ENCODE results near the gene PRPS1L1. TPM values are rescaled to one million over a fixed set of nuclear protein-coding genes. Genes with fewer than 3 reads are reported as not detected.

The PRPS1L1 gene
- polyA plus RNA-seq, 3 donors, result not detected

DNA sequence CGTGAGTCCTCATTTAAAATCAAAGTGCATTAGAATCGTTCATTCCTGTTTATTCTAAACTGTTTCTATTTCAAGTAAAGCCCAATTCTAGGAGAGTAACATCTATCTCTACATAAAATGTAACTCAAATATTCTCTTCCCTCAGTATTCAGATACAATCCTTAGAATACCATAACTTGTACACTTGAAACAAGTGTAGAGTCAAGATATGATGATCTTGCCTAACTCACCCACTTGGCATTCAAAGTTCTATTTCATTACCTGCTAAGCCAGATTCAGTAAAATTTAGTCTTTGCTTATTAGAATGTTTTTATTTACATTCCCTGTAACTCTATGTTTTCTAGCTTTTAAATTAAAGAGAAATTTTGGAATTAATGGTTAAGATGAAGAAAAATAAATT lies 31.6 kb downstream of the PRPS1L1 start:
- DNase-seq, result no peak
- no peaks in the 10 kb centered on the region for H3K4me1 Mint-ChIP-seq
- no CpG with 5 or more reads among the region's 2 CpGs for WGBS (ENCODE audit: insufficient coverage)

DNA sequence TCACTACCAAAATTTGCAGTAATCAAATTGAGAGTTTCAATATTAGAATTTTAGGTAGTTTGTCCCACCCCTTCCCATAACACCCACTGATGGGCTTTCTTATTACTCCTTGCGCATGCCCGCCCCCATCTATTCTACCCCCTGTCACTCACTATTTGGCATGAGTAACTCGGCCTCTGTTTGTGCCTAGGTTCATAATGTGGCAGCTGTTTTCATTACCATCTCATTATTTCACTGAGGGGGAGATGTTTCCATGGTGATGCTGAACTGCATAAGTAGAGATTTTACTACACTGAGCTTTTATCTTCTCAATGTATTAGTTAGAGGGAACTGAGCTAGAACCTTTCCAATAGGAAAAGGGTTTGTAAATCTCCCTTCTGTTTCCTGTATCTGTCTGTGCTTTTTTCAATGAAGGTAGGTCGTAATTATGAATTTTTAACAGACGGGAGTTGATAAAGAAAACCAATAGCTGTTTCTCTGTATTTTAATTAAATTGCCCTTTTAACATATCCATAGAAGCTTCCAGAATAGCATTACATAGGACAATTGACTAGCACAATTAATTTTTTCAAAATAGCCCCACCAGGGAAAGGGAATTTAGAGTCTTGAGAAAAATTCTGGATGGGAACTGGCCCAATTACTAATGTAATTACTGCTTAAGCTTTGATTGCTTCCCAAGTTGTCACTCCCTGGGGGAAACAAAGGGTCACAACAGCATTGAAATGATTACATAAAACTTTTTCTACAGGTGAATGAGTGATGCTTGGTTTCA lies 33.4 kb downstream of the PRPS1L1 start:
- Histone ChIP-seq H4K20me1 (ENCODE audit: insufficient read depth, low read length) (no peaks in the 10 kb centered on the region), H3K27ac (ENCODE audit: low read depth in 1 of 2, low read length in 2 of 2) (no peak overlapping the region), H3K9ac (ENCODE audit: insufficient read depth, low read length, poor library complexity, severe bottlenecking) (no peak overlapping the region), H3K36me3 (replicated peaks in 1 of 2; ENCODE audit: control insufficient read depth in 1 of 2, insufficient read depth in 2 of 2, low read length in 2 of 2) (no peaks in the 10 kb centered on the region), H2AFZ (ENCODE audit: insufficient read depth, low read depth, low read length, poor library complexity, severe bottlenecking) (no peak overlapping the region), H3K9me3 (replicated peaks in 1 of 2; ENCODE audit: control insufficient read depth in 1 of 2, insufficient read depth in 1 of 2, low read length in 2 of 2) (peaks cover 0 to 5% of the 10 kb centered on the region in 2 donors), H3K27me3 (ENCODE audit: control insufficient read depth in 2 of 2, insufficient read depth in 2 of 2, low read length in 2 of 2) (no peaks in the 10 kb centered on the region), H3K4me2 (replicated peaks; ENCODE audit: extremely low read depth, low read length, poor library complexity, severe bottlenecking) (no peak overlapping the region), H3K79me2 (ENCODE audit: insufficient read depth, low read length) (no peaks in the 10 kb centered on the region), H3K4me1 (ENCODE audit: control insufficient read depth in 1 of 2, insufficient read depth in 2 of 2, low read length in 2 of 2) (no peaks in the 10 kb centered on the region), H3K4me3 (replicated peaks in 1 of 3; ENCODE audit: low read depth in 2 of 3, low read length in 3 of 3) (no peak overlapping the region)
- peaks cover 3% of the 10 kb centered on the region for H3K4me1 Mint-ChIP-seq
- peaks cover 0 to 7% (median 5%) of the 10 kb centered on the region in 7 donors for H3K9me3 Mint-ChIP-seq
- H3K36me3 Mint-ChIP-seq, result no peaks in the 10 kb centered on the region
- no peak for DNase-seq
- H3K4me3 Mint-ChIP-seq, result no peak overlapping the region
- intact Hi-C loops (cut with micrococcal nuclease), result no loop called here
- peaks cover 0 to 2% (median 1%) of the 10 kb centered on the region in 3 donors for H3K27me3 Mint-ChIP-seq (ENCODE audit: low read depth in 3 of 3)
- no peak overlapping the region for H3K27ac Mint-ChIP-seq
- TF ChIP-seq, protein P1, sequence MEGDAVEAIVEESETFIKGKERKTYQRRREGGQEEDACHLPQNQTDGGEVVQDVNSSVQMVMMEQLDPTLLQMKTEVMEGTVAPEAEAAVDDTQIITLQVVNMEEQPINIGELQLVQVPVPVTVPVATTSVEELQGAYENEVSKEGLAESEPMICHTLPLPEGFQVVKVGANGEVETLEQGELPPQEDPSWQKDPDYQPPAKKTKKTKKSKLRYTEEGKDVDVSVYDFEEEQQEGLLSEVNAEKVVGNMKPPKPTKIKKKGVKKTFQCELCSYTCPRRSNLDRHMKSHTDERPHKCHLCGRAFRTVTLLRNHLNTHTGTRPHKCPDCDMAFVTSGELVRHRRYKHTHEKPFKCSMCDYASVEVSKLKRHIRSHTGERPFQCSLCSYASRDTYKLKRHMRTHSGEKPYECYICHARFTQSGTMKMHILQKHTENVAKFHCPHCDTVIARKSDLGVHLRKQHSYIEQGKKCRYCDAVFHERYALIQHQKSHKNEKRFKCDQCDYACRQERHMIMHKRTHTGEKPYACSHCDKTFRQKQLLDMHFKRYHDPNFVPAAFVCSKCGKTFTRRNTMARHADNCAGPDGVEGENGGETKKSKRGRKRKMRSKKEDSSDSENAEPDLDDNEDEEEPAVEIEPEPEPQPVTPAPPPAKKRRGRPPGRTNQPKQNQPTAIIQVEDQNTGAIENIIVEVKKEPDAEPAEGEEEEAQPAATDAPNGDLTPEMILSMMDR (IDR thresholded peaks at IDR 0.05), result no peak
- no CpG with 5 or more reads among the region's 5 CpGs for WGBS (ENCODE audit: insufficient coverage)

More for the DNA sequence above, 31.6 kb downstream of the PRPS1L1 start:
- Histone ChIP-seq H3K9ac (ENCODE audit: insufficient read depth, low read length, poor library complexity, severe bottlenecking) (no peak overlapping the region), H3K4me2 (replicated peaks; ENCODE audit: extremely low read depth, low read length, poor library complexity, severe bottlenecking) (no peak overlapping the region), H4K20me1 (ENCODE audit: insufficient read depth, low read length) (no peaks in the 10 kb centered on the region), H3K79me2 (ENCODE audit: insufficient read depth, low read length) (no peaks in the 10 kb centered on the region), H3K4me1 (ENCODE audit: control insufficient read depth in 1 of 2, insufficient read depth in 2 of 2, low read length in 2 of 2) (no peaks in the 10 kb centered on the region), H3K27ac (ENCODE audit: low read depth in 1 of 2, low read length in 2 of 2) (no peak overlapping the region), H3K27me3 (ENCODE audit: control insufficient read depth in 2 of 2, insufficient read depth in 2 of 2, low read length in 2 of 2) (no peaks in the 10 kb centered on the region), H3K4me3 (replicated peaks in 1 of 3; ENCODE audit: low read depth in 2 of 3, low read length in 3 of 3) (no peak overlapping the region), H3K36me3 (replicated peaks in 1 of 2; ENCODE audit: control insufficient read depth in 1 of 2, insufficient read depth in 2 of 2, low read length in 2 of 2) (no peaks in the 10 kb centered on the region), H2AFZ (ENCODE audit: insufficient read depth, low read depth, low read length, poor library complexity, severe bottlenecking) (no peak overlapping the region), H3K9me3 (replicated peaks in 1 of 2; ENCODE audit: control insufficient read depth in 1 of 2, insufficient read depth in 1 of 2, low read length in 2 of 2) (peaks cover 5 to 6% of the 10 kb centered on the region in 2 donors)
- intact Hi-C loops (cut with micrococcal nuclease), result no loop called here
- Mint-ChIP-seq H3K27me3 (ENCODE audit: low read depth in 3 of 3) (peaks cover 1 to 2% (median 2%) of the 10 kb centered on the region in 3 donors), H3K36me3 (no peaks in the 10 kb centered on the region), H3K4me3 (no peak overlapping the region), H3K27ac (no peak overlapping the region), H3K9me3 (peaks cover 3 to 14% (median 10%) of the 10 kb centered on the region in 7 donors)
- TF ChIP-seq, protein P1 (IDR thresholded peaks at IDR 0.05), result no peak
